OCI-LY3 (cell line): ENCODE measurements around the gene BLOC1S6.
"Not testable (repeated sequence)": the region's sequence is repeated elsewhere in the genome, so short reads cannot be mapped to it uniquely, and the experiment has no call there.

ENCODE experiments used
- H2AFZ ChIP-seq: fragments of 200-600, 300-600 bp; shearing (Covaris generic); 2 replicates; pipeline ENCODE4 v1.6.0; 2014; ENCODE audit warnings: antibody characterized with exemption, low read depth, low read length
- H3K27ac ChIP-seq: fragments of 200-600, 300-600 bp; sonication (generic); 2 replicates; pipeline ENCODE4 v1.5.1; 2014; ENCODE audit warnings: mild to moderate bottlenecking, low read length, moderate library complexity, mixed read lengths
- H3K27me3 ChIP-seq: fragments of 200-600, 300-600 bp; sonication (generic); 2 replicates; pipeline ENCODE4 v1.6.1; 2014; ENCODE audit warnings: low read depth, low read length, mixed read lengths
- H3K36me3 ChIP-seq: fragments of 200-600, 300-600 bp; sonication (generic); replicated peaks from 2 replicates; pipeline ENCODE3; 2014; ENCODE audit warnings: low read depth, low read length, mixed read lengths
- H3K4me1 ChIP-seq: fragments of 300-600, 200-600 bp; sonication (generic); 2 replicates; pipeline ENCODE4 v1.6.1; 2014; ENCODE audit warnings: low read length, mixed read lengths
- H3K4me2 ChIP-seq: fragments of 200-600, 300-600 bp; sonication (generic); 2 replicates; pipeline ENCODE4 v1.6.1; 2014; ENCODE audit warnings: low read length, mixed read lengths
- H3K4me3 ChIP-seq: fragments of 300-600, 200-600 bp; sonication (generic); 2 replicates; pipeline ENCODE4 v1.5.1; 2014; ENCODE audit warnings: antibody characterized with exemption, mild to moderate bottlenecking, low read length, moderate library complexity
- H3K79me2 ChIP-seq: fragments of 300-600, 200-600 bp; shearing (Covaris generic); 2 replicates; pipeline ENCODE4 v1.6.1; 2014; ENCODE audit warnings: mild to moderate bottlenecking, low read length, mixed read lengths
- H3K9ac ChIP-seq: fragments of 300-600, 200-600 bp; shearing (Covaris generic); 2 replicates; pipeline ENCODE4 v1.6.0; 2014; ENCODE audit warnings: mild to moderate bottlenecking, low read length, moderate library complexity
- H3K9me3 ChIP-seq: fragments of 200-600, 300-600 bp; shearing (Covaris generic); 2 replicates; pipeline ENCODE4 v1.6.1; 2014; ENCODE audit warnings: low read length, mixed read lengths; ENCODE audit not compliant: insufficient read depth
- H4K20me1 ChIP-seq: fragments of 200-600, 300-600 bp; sonication (generic); 2 replicates; pipeline ENCODE4 v1.6.1; 2016; ENCODE audit warnings: low read length, mixed read lengths; ENCODE audit not compliant: insufficient read depth
- CTCF ChIP-seq: fragments of 200-600, 300-600 bp; sonication (generic); IDR thresholded peaks from 2 replicates; pipeline ENCODE4 v1.5.1; 2014; ENCODE audit warnings: antibody characterized with exemption, low read length, low read depth
- EZH2phosphoT487 ChIP-seq: fragments of 200-600 bp; shearing (Covaris generic); IDR thresholded peaks from 2 replicates; pipeline ENCODE4 v1.6.1; 2018; ENCODE audit warnings: antibody characterized with exemption, mixed run types, low read depth

BLOC1S6 gene

GRCh38 chr15:45645026-45645980 lies 58.1 kb downstream of the BLOC1S6 start:
- no peaks in the 10 kb centered on the region for H4K20me1 ChIP-seq
- H3K36me3 ChIP-seq, result no peaks in the 10 kb centered on the region
- H3K79me2 ChIP-seq, result no peaks in the 10 kb centered on the region
- TF ChIP-seq EZH2phosphoT487 (no peak), CTCF (no peak)
- H3K4me1 ChIP-seq, result no peaks in the 10 kb centered on the region
- H3K27me3 ChIP-seq, result peaks cover 13% of the 10 kb centered on the region
- no peak overlapping the region for H3K4me3 ChIP-seq
- no peak overlapping the region for H3K4me2 ChIP-seq
- no peaks in the 10 kb centered on the region for H3K9me3 ChIP-seq
- no peak overlapping the region for H2AFZ ChIP-seq
- no peak overlapping the region for H3K9ac ChIP-seq
- H3K27ac ChIP-seq, result no peak overlapping the region

DNA sequence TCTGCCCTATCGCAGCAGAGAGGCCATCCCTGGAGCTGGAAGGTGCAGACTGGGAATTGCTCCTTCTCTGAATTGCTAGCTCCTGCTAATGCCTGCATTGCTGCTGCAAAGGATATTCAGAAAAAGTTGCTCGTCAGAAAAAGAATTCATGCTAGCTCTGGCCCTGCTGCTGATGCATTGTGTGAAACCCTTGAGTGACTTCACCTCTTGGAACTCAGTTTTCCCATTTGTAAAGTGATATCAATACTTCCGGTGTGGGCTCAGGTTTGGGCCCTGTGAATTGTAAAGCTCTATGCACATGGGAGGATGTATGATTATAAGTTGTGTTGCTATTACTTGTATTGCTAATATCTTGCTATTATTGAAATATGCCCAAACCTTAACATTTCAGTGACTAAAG lies 59.0 kb downstream of the BLOC1S6 start:
- Histone ChIP-seq H3K9ac (no peak overlapping the region), H3K36me3 (no peaks in the 10 kb centered on the region), H4K20me1 (no peaks in the 10 kb centered on the region), H2AFZ (no peak overlapping the region), H3K79me2 (no peaks in the 10 kb centered on the region), H3K4me1 (no peaks in the 10 kb centered on the region), H3K27ac (no peak overlapping the region), H3K27me3 (peaks cover 5% of the 10 kb centered on the region; the same call in 1 of the 2 replicates), H3K9me3 (no peaks in the 10 kb centered on the region), H3K4me3 (no peak overlapping the region), H3K4me2 (no peak overlapping the region)
- TF ChIP-seq EZH2phosphoT487 (no peak), CTCF (no peak)

GRCh38 chr15:45647828-45648227 lies 60.6 kb downstream of the BLOC1S6 start:
- no peak overlapping the region for H3K4me2 ChIP-seq
- no peaks in the 10 kb centered on the region for H3K79me2 ChIP-seq
- no peak for TF ChIP-seq EZH2phosphoT487
- TF ChIP-seq CTCF, result no peak
- H3K4me3 ChIP-seq, result no peak overlapping the region
- H3K36me3 ChIP-seq, result no peaks in the 10 kb centered on the region
- no peaks in the 10 kb centered on the region for H3K9me3 ChIP-seq
- no peaks in the 10 kb centered on the region for H3K4me1 ChIP-seq
- no peaks in the 10 kb centered on the region for H3K27me3 ChIP-seq
- no peak overlapping the region for H3K27ac ChIP-seq
- H4K20me1 ChIP-seq, result no peaks in the 10 kb centered on the region
- H3K9ac ChIP-seq, result no peak overlapping the region
- H2AFZ ChIP-seq, result no peak overlapping the region

- no peaks in the 10 kb centered on the region for H4K20me1 ChIP-seq
- no peak overlapping the region for H3K9ac ChIP-seq
- H3K4me3 ChIP-seq, result no peak overlapping the region
- H3K27ac ChIP-seq, result no peak overlapping the region
- H2AFZ ChIP-seq, result no peak overlapping the region
- H3K27me3 ChIP-seq, result no peaks in the 10 kb centered on the region
- TF ChIP-seq CTCF (no peak), EZH2phosphoT487 (no peak)
- H3K4me1 ChIP-seq, result no peaks in the 10 kb centered on the region
- no peak overlapping the region for H3K4me2 ChIP-seq
- H3K79me2 ChIP-seq, result no peaks in the 10 kb centered on the region
- H3K9me3 ChIP-seq, result no peaks in the 10 kb centered on the region
- H3K36me3 ChIP-seq, result no peaks in the 10 kb centered on the region
These were observed 61.5 kb downstream of the BLOC1S6 start for GRCh38 chr15:45648521-45649200.

GRCh38 chr15:45650007-45650406 lies 62.8 kb downstream of the BLOC1S6 start:
- H3K4me1 ChIP-seq, H3K9me3 ChIP-seq, H3K4me3 ChIP-seq, H3K79me2 ChIP-seq, H3K9ac ChIP-seq, H3K36me3 ChIP-seq, H3K27ac ChIP-seq, H2AFZ ChIP-seq, H3K4me2 ChIP-seq, H3K27me3 ChIP-seq, H4K20me1 ChIP-seq: not testable (repeated sequence)
